ENCODE results near the gene RAB7B. TPM values are rescaled to one million over a fixed set of nuclear protein-coding genes. Genes with fewer than 3 reads are reported as not detected.

Gene RAB7B
- total and polyA plus RNA-seq, 2 of the 13 experiments (the other 11 are each of a cell fraction or from before 2014, with no cell fraction given) = 0.05 to 0.46 TPM

GRCh38 chr1:205976036-205976435 is 27.2 kb downstream of the RAB7B start:
- no peak for DNase-seq (ENCODE audit: low spot score)
- H3K36me3 ChIP-seq (replicated peaks in 1 of 2; ENCODE audit: control insufficient read depth in 1 of 2, insufficient read depth in 2 of 2, low read length in 2 of 2) = no peaks in the 10 kb centered on the region; a peak in 1 of 5 replicates
- H3K9me3 ChIP-seq (ENCODE audit: low read length) = no peaks in the 10 kb centered on the region
- no peak for FAIRE-seq
- in situ Hi-C loops (cut with HindIII; ENCODE audit: extremely low pct_ligation_motif_present, low pct_unique_long_range_greater_than_20kb) = no loop called here
- no TSS peak for BruUV-seq (replicated peaks)
- peaks cover 13% of the 10 kb centered on the region for H3K4me1 ChIP-seq (ENCODE audit: insufficient read depth, low read length)
- CTCF ChIA-PET (ENCODE audit: low intra/inter-chr PET ratio, low total read pairs) = interaction anchor here (2.7 kb wide), 1 partner anchor 57 kb away, joined by 59 read pairs; no protein-coding TSS in a partner anchor
- no peaks in the 10 kb centered on the region for H4K20me1 ChIP-seq (ENCODE audit: insufficient read depth, low read length)
- no peaks in the 10 kb centered on the region for H3K79me2 ChIP-seq (ENCODE audit: insufficient read depth, low read length)
- TF ChIP-seq ZNF615 (CRISPR knock-in tag; IDR thresholded peaks at IDR 0.05; ENCODE audit: borderline replicate concordance) (no peak), MTF2 (CRISPR knock-in tag; IDR thresholded peaks at IDR 0.05; ENCODE audit: borderline replicate concordance) (no peak), HBP1 (CRISPR knock-in tag; IDR thresholded peaks at IDR 0.05; ENCODE audit: low read depth) (no peak), SRSF9 (IDR thresholded peaks at IDR 0.05; ENCODE audit: borderline replicate concordance, insufficient read depth, low read depth, low read length, poor library complexity, severe bottlenecking) (no peak), ZNF616 (CRISPR knock-in tag; IDR thresholded peaks at IDR 0.05; ENCODE audit: low read depth) (no peak), ZNF121 (CRISPR knock-in tag; IDR thresholded peaks at IDR 0.05) (no peak), PRMT3 (CRISPR knock-in tag; IDR thresholded peaks at IDR 0.05; ENCODE audit: borderline replicate concordance, low read depth) (no peak), ZNF143 (CRISPR knock-in tag; IDR thresholded peaks at IDR 0.05) (no peak), ZNF556 (CRISPR knock-in tag; IDR thresholded peaks at IDR 0.05; ENCODE audit: borderline replicate concordance) (no peak), MXD3 (CRISPR knock-in tag; IDR thresholded peaks at IDR 0.05) (no peak), CREB1 (IDR thresholded peaks at IDR 0.05) (no peak), CREB1 (CRISPR knock-in tag; IDR thresholded peaks at IDR 0.05) (no peak), ZNF251 (CRISPR knock-in tag; IDR thresholded peaks at IDR 0.05) (no peak), ZNF296 (CRISPR knock-in tag; conservative IDR thresholded peaks at IDR 0.05) (no peak)
- POLR2A ChIA-PET = no interaction called here
- 0% methylated on average over 1 of the region's 4 CpGs for WGBS (ENCODE audit: low lambda C conversion rate)
- H3K4me2 ChIP-seq (ENCODE audit: low read depth, low read length) = no peak overlapping the region
- H3K27me3 ChIP-seq (ENCODE audit: control insufficient read depth in 1 of 2, insufficient read depth in 2 of 2, low read length in 2 of 2) = peaks cover 3 to 12% of the 10 kb centered on the region in 2 experiments; a peak in 3 of 5 replicates
- H3K9ac ChIP-seq (ENCODE audit: insufficient read depth, low read depth, low read length) = no peak overlapping the region
- intact Hi-C loops (cut with micrococcal nuclease; ENCODE audit: unreplicated experiment) = no loop called here
- H2AFZ ChIP-seq (ENCODE audit: low read length) = no peak overlapping the region
- ATAC-seq = no peak
- H3K4me3 ChIP-seq (replicated peaks in 1 of 3; ENCODE audit: insufficient read depth in 1 of 3, low read depth in 2 of 3, low read length in 3 of 3) = no peak overlapping the region
- H3K27ac ChIP-seq (ENCODE audit: extremely low read length, insufficient read depth, low read length) = no peak overlapping the region
